ENCODE data around the gene SHANK1.

The SHANK1 gene

DNA sequence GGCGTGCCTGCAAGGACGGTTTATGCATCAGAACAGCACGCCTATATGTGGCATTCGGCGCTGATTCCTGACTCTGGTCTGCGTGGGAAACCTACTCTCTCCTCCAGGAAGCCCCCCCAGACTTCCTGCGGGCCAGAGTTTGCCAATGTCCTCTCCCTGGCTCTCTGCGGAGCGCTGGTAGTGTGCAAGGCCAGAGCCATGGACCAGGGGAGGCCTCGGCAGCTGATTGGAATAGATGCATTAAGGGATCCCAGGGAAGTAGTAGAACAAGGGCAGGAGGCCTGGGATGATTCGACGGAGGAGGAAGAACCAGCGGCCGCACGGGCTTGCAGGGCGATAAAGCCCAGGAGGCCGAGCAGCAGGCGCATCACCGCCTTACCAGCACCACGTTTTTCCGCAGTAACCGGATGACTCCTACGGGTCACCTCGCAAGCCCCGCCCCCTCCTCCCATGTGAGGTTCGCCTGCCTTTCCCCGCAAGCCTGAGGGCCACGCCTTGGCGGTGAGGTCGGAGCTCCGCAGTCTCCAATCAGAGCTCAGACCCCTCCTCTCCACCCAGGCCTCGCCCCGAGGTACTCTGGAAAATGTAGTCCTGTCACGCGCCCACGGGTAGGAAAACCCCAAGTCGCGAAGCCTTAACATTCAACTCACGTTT lies 8.6 kb upstream of the SHANK1 start:
- DNase-seq (ENCODE audit: low spot score) = no peak

- DNase-seq (ENCODE audit: low spot score) = no peak
Measured at GRCh38 chr19:50725911-50726230, 6.3 kb upstream of the SHANK1 start.

GRCh38 chr19:50725218-50725910 lies 5.8 kb upstream of the SHANK1 start:
- no peak for DNase-seq (ENCODE audit: low spot score)

- DNase-seq (ENCODE audit: low spot score) = peak; percentile 74
Measured at GRCh38 chr19:50724522-50725217, 5.1 kb upstream of the SHANK1 start.

- DNase-seq (ENCODE audit: low spot score) = no peak
Measured at GRCh38 chr19:50723735-50724521, 4.3 kb upstream of the SHANK1 start.

DNA sequence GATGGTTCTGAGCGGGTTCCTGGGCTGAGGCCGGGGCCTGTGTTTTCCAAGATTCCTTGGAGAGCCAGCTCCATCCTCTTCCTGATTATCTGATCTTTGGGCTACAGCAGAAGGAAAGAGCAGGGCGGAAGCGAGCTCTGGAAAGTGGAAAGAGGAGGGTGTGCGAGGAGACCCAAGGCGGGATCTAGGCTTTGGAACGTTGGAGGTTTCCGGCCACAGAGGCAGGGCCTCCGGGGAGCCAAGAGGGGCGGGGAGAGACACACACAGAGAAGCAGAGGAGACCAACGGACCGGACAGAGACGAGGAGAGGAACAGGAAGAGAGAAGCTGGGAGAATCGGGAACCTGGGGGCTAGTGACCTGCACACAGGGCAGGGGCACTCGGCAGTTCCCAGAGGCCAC lies 3.5 kb upstream of the SHANK1 start, which contains the start of gene CLEC11A:
TSS of gene CLEC11A (plus strand) at position 296 of the 400 bp plus-strand sequence. CDS start 162 bp downstream, outside the sequence.
- no peak for DNase-seq (ENCODE audit: low spot score)

- no peak for DNase-seq (ENCODE audit: low spot score)
Measured at GRCh38 chr19:50722201-50723013, 2.8 kb upstream of the SHANK1 start.

DNA sequence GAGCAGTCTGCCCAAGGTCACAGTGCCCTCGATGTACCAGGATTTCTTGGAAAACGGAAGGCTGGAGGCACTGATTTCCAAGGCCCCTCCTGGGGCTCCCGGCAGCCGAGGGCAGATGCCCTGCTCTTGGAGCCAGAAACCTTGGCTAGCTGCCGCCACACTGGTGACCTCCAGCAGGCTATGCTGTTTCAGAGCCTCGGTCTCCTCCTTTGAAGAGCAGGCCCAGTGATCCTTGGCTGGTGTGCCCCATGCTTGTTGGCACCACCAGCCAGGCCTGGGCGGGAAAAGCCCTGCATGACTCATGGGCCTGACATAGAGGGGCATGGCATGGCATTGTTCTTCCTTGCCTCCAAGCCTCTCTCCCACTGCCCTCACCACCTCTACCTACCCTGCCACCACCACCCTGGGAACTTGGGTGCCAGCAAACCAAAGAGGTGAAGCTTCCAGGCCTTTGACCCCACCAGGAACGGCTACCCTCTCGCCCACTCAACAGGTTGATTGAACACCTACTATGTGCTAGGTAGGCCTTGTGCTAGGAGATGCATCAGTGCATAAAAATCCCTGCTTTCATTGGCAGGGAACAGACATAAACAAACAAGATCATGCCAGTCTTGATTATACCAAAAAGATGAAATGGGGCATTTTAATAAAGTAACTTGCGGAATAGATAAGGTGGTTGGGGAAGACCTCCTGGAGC lies 2.0 kb upstream of the SHANK1 start:
- DNase-seq (ENCODE audit: low spot score) = no peak

DNA sequence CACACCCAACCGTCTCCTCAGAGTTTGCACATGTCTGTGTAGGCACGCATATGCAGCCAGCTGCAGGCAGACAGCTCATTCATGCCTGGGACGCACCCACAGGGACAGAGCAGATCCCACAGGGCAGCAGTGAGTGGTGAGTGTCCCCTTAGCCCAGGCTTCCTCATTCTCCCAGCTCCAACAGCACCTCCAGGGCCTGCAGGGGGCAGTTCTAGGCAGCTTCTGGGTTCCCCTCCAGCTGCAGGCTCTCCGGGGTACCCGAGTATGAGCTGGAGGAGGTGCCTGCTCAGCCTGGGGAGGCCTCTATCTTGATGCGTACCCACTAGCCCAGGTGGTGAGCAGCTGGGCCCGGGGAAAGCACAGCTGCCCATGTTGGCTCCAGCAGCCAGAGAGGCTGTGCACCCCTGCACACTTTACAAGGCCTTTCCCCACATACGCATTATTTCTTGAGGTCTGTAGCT lies 1.3 kb upstream of the SHANK1 start:
- DNase-seq (ENCODE audit: low spot score) = peak; percentile 75

DNA sequence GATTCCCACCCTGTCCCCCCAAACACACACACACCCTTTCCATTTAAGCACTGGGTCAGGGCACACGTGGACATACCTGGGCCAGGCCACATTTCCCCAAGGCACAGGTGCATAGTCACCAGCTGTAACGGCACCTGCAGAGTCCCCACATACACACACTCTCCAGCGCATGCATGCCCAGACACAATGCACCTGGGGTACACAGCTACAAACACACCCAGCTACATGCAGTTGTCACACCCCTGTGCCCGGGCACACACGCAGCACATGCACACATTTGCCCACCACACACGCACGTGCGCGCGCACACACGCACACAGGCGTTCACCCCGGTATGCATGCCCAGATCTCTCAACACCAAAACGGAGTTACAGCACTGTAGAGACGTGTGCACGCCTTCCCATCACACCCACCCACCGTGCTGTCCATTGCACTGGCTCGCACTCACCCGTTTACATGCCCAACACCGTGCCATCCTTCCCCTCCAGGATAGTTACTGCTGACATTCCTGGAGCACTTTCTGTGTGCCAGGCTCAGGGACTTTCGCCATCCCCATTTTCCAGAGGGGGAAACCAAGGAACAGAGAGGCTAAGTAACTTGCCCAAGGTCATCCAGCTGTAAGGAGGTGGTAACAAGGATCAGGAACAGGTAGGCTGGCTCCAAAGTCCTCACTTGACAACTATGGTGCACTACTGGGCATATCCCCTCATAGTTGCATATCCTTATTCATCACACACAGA lies 749 bp upstream of the SHANK1 start:
- DNase-seq (ENCODE audit: low spot score) = peak; percentile 46

GRCh38 chr19:50719119-50719435 lies 525 bp downstream of the SHANK1 start:
- no peak for DNase-seq (ENCODE audit: low spot score)

GRCh38 chr19:50718255-50719118 lies 1.1 kb downstream of the SHANK1 start:
- peak; percentile 51 for DNase-seq (ENCODE audit: low spot score)

DNA sequence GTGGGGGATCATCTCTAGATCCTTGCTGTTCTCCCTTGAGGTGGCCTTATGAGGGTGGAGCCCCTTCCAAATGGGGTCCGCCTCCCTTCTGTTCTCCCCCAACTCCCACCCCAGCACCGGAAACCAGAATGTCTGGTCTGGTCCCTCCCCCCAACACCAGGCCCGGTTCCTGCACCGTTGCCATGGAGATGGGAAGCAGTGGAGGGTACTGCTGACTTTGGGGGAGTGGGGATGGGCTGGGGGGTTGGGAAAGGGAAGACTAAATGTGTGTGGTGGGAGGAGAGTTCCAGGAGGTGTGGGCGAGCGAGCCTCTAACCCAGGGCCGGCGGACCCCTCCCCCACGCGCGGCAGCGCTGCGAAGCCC lies 1.7 kb downstream of the SHANK1 start:
- peak; percentile 28 for DNase-seq (ENCODE audit: low spot score)

DNA sequence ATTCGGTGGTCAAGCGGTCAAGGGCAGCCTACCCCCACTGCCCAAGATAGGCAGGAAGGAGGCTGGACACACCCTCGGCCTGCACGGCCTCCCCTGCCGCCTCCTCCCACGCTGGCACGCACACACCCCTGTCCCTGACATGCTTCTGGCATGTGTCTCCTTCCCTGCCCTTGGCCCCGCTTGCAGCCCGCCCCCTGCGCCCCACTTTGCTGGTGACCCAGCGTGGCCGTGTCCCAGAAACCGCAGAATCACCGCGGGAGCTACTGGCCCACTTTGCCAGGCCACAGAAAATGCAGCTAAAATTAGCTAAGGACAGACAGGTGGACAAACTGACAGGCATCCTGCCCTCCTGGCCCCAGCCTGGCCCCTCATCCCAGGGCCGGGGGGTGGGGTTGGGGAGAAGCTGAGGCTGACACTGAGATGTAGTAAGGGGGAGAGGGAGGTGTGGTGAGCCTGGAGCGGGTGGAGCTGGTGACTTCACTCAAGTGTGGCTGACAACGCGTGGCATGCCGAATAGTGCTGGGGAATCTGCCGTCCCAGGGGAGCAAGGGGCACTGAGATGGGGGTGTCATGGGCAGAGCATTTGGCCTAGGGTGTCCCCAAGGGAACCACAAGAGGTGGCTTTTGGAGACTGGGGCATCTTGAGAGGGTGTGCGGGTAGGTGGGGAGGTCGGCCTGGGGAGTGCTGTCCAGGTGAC lies 2.4 kb downstream of the SHANK1 start:
- DNase-seq (ENCODE audit: low spot score) = peak; percentile 64

GRCh38 chr19:50716178-50717025 lies 3.2 kb downstream of the SHANK1 start:
- no peak for DNase-seq (ENCODE audit: low spot score)

GRCh38 chr19:50713556-50714236 lies 5.9 kb downstream of the SHANK1 start:
- peak; percentile 37 for DNase-seq (ENCODE audit: low spot score)

DNA sequence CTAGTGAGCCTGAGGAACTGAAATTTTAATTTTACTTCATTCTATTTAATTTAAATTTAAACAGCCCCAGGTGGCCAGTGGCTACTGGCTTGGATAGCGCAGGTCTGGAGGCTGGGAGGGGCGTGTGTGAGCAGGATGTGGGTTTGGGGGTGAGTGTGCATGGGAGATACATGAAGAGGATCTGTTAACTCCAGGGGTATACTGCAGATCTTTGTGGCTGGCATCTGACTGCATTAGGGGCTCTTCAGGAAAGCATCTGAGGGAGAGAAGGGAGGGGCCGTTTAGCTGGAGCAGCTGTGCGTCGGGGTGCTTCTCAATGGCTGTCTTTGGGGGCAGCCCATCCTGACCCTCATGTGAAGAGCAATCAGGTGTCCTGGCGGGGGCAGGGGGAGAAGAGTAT lies 6.8 kb downstream of the SHANK1 start:
- peak; percentile 59 for DNase-seq (ENCODE audit: low spot score)

All from NAMALWA (cell line).